Measurements from ENCODE around the gene MLST8.

- TF ChIP-seq CTCF (IDR thresholded peaks at IDR 0.05; ENCODE audit: extremely low read depth in 1 of 2, insufficient read depth in 1 of 2, low read depth in 1 of 2, low read length in 2 of 2) (no peak), MAX (IDR thresholded peaks at IDR 0.05; ENCODE audit: insufficient read depth, insufficient read length) (no peak), EZH2 (IDR thresholded peaks at IDR 0.05; ENCODE audit: borderline replicate concordance, low read depth, low read length, severe bottlenecking) (no peak), POLR2AphosphoS5 (IDR thresholded peaks at IDR 0.05; ENCODE audit: insufficient read depth, low read depth, low read length) (no peak), GATA2 (IDR thresholded peaks at IDR 0.05; ENCODE audit: insufficient read depth, insufficient read length, low read depth, low read length) (no peak), FOS (IDR thresholded peaks at IDR 0.05; ENCODE audit: borderline replicate concordance, insufficient read depth, low read length) (no peak), POLR2A (IDR thresholded peaks at IDR 0.05; ENCODE audit: low read depth, low read length) (no peak), MYC (IDR thresholded peaks at IDR 0.05; ENCODE audit: low read depth, low read length) (no peak)
These were observed 23.3 kb upstream of the MLST8 start for GRCh38 chr16:2181952-2182351.

Data from endothelial cell of umbilical vein (primary cell).